SK-N-SH treated with all-trans-retinoic acid at 6 μM for 48 hours (cell line): ENCODE data around the gene CDC42EP1.

Source experiments
- ATAC-seq: fragments of 200-7000 bp; cut with Tn5 transposase; 3 replicates; pipeline ENCODE4 v1.9.1; 2020; ENCODE audit warnings: mild to moderate bottlenecking, moderate library complexity
- ARNTL ChIP-seq: fragments of 450-650 bp; formaldehyde crosslinking; IDR thresholded peaks from 2 replicates; pipeline ENCODE4 v1.5.0; 2020; ENCODE audit warnings: low read depth, mild to moderate bottlenecking, moderate library complexity, borderline replicate concordance
- BACH2 ChIP-seq: fragments of 250-450 bp; sonication (Bioruptor Pico); IDR thresholded peaks from 2 replicates; pipeline ENCODE4 v1.9.0; 2021; ENCODE audit warnings: mild to moderate bottlenecking, borderline replicate concordance
- CREB5 ChIP-seq: fragments of 250-450 bp; sonication (Bioruptor Pico); IDR thresholded peaks from 2 replicates; pipeline ENCODE4 v1.5.1; 2020; ENCODE audit warnings: low read depth, mild to moderate bottlenecking, moderate library complexity
- CSDC2 ChIP-seq: fragments of 250-450 bp; sonication (Bioruptor Pico); IDR thresholded peaks from 2 replicates; pipeline ENCODE4 v1.5.0; 2020; ENCODE audit warnings: mild to moderate bottlenecking, moderate library complexity
- ESRRG ChIP-seq: fragments of 250-450 bp; sonication (Bioruptor Pico); IDR thresholded peaks from 2 replicates; pipeline ENCODE4 v1.6.1; 2021; ENCODE audit warnings: mild to moderate bottlenecking
- GLIS3 ChIP-seq: fragments of 250-450 bp; sonication (Bioruptor Pico); IDR thresholded peaks from 2 replicates; pipeline ENCODE4 v1.5.0; 2020; ENCODE audit warnings: mild to moderate bottlenecking, moderate library complexity
- ISL1 ChIP-seq: fragments of 250-450 bp; sonication (Bioruptor Pico); IDR thresholded peaks from 2 replicates; pipeline ENCODE4 v2.1.2; 2022; ENCODE audit warnings: mild to moderate bottlenecking, moderate library complexity
- OSR1 ChIP-seq: fragments of 250-450 bp; sonication (Bioruptor Pico); IDR thresholded peaks from 2 replicates; pipeline ENCODE4 v1.8.0; 2022; ENCODE audit warnings: moderate library complexity, mild to moderate bottlenecking, inconsistent platforms
- PPARA ChIP-seq: fragments of 250-450 bp; sonication (Bioruptor Pico); IDR thresholded peaks from 2 replicates; pipeline ENCODE4 v1.5.0; 2020; ENCODE audit warnings: mild to moderate bottlenecking, borderline replicate concordance
- RARB ChIP-seq: fragments of 250-450 bp; sonication (Bioruptor Pico); IDR thresholded peaks from 2 replicates; pipeline ENCODE4 v1.8.0; 2021; ENCODE audit warnings: mild to moderate bottlenecking, moderate library complexity
- SNAI2 ChIP-seq: fragments of 250-450 bp; sonication (Bioruptor Pico); IDR thresholded peaks from 2 replicates; pipeline ENCODE4 v1.5.0; 2020; ENCODE audit warnings: mild to moderate bottlenecking, moderate library complexity
- TCF4 ChIP-seq: fragments of 250-450 bp; sonication (Bioruptor Pico); IDR thresholded peaks from 2 replicates; pipeline ENCODE4 v1.8.0; 2021; ENCODE audit warnings: mild to moderate bottlenecking, moderate library complexity, borderline replicate concordance
- TOX ChIP-seq: fragments of 250-450 bp; sonication (Bioruptor Pico); IDR thresholded peaks from 2 replicates; pipeline ENCODE4 v1.8.0; 2021; ENCODE audit warnings: mild to moderate bottlenecking, moderate library complexity, borderline replicate concordance
- ZC3H10 ChIP-seq: fragments of 250-450 bp; sonication (Bioruptor Pico); IDR thresholded peaks from 2 replicates; pipeline ENCODE4 v1.5.1; 2021; ENCODE audit warnings: mild to moderate bottlenecking, moderate library complexity
- ZFP3 ChIP-seq: fragments of 250-450 bp; sonication (Bioruptor Pico); IDR thresholded peaks from 2 replicates; pipeline ENCODE4 v1.5.0; 2020; ENCODE audit warnings: mild to moderate bottlenecking, moderate library complexity
- ZFP30 ChIP-seq: fragments of 450-650 bp; formaldehyde crosslinking; IDR thresholded peaks from 2 replicates; pipeline ENCODE4 v1.5.0; 2022; ENCODE audit warnings: mild to moderate bottlenecking, moderate library complexity
- ZNF565 ChIP-seq: fragments of 450-650 bp; formaldehyde crosslinking; conservative IDR thresholded peaks from 2 replicates; pipeline ENCODE4 v1.5.0; 2020; ENCODE audit warnings: low read depth, mild to moderate bottlenecking, moderate library complexity
- ZNF70 ChIP-seq: fragments of 450-650 bp; formaldehyde crosslinking; IDR thresholded peaks from 2 replicates; pipeline ENCODE4 v1.5.0; 2020; ENCODE audit warnings: mild to moderate bottlenecking, moderate library complexity
- ZNF8 ChIP-seq: fragments of 450-650 bp; formaldehyde crosslinking; IDR thresholded peaks from 2 replicates; pipeline ENCODE4 v1.5.0; 2020; ENCODE audit warnings: mild to moderate bottlenecking, moderate library complexity
- TF ChIP-seq, protein P1 (sequence below): fragments of 250-450 bp; sonication (Bioruptor Pico); IDR thresholded peaks from 2 replicates; pipeline ENCODE4 v1.5.0; 2020; ENCODE audit warnings: mild to moderate bottlenecking, moderate library complexity
- TF ChIP-seq, protein P2 (sequence below): fragments of 250-450 bp; sonication (Bioruptor Pico); IDR thresholded peaks from 2 replicates; pipeline ENCODE4 v1.8.0; 2021; ENCODE audit warnings: low read depth, mild to moderate bottlenecking, moderate library complexity, borderline replicate concordance

CDC42EP1 gene

DNA sequence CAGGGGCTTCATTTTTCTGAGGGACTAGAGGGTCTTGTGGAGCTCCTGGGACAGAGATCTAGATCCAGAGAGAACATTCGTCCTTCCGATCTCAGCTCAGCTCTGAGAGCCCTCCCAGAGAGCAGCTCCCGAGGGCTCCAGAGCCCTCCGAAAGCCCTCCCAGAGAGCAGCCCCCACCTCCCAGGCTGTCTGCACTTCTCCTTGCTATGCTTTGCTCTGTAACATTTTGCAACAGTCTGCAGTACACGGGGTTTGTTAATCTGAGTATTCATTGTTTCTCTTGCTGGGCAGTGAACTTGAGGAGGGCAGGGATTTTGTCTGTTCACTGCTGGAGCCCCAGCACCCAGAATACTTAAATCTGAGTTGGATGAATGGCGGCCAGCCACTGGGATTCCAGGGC, 50.9 kb downstream of the CDC42EP1 start (continued):
- TF ChIP-seq GLIS3 (CRISPR knock-in tag), result no peak

DNA sequence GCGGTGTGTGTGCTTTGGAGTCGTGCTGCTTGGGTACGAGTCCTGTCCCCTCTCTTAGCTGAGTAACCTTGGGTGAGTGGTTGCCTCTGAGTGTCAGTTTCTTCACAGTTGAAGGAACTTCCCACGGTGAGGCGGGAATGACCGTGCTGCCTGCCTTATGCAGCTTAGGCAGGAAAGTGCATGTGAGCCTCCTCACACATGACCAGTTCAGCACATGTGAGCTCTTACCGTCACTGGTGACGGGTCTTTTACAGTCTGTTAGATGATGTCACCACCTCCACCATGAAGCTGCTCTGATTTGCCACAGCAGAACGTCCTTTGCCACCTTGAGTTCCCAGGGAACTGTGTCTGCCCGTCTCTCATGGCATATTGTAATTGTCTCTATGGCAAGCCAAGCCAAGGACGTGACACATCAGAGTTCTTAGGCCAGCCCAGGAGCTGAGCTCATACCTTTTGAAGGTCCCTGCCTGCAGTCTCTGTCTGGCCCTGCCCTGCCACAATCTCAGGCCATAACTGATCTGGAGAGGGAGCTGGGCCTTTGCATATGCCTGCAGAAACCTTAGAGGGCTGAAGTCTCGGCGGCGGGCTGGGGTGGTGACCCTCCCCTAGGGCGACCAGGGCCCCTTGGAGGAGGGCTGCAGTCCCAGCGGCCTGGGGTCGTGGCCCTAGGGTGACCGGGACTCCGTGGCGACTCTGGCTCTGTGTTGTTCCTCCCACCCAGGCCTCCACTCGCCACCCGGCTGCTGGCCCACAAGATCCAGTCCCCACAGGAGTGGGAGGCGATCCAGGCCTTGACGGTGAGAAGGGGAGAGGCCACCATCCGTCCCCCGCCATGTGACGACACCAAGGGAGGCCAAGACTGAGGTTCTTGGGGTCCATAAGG, 56.2 kb downstream of the CDC42EP1 start:
- no peak for ATAC-seq
- TF ChIP-seq TCF4 (CRISPR knock-in tag), result no peak
- no peak for TF ChIP-seq RARB (CRISPR knock-in tag)
- TF ChIP-seq ZFP30, result no peak
- no peak for TF ChIP-seq ISL1 (CRISPR knock-in tag)
- TF ChIP-seq, protein P1, sequence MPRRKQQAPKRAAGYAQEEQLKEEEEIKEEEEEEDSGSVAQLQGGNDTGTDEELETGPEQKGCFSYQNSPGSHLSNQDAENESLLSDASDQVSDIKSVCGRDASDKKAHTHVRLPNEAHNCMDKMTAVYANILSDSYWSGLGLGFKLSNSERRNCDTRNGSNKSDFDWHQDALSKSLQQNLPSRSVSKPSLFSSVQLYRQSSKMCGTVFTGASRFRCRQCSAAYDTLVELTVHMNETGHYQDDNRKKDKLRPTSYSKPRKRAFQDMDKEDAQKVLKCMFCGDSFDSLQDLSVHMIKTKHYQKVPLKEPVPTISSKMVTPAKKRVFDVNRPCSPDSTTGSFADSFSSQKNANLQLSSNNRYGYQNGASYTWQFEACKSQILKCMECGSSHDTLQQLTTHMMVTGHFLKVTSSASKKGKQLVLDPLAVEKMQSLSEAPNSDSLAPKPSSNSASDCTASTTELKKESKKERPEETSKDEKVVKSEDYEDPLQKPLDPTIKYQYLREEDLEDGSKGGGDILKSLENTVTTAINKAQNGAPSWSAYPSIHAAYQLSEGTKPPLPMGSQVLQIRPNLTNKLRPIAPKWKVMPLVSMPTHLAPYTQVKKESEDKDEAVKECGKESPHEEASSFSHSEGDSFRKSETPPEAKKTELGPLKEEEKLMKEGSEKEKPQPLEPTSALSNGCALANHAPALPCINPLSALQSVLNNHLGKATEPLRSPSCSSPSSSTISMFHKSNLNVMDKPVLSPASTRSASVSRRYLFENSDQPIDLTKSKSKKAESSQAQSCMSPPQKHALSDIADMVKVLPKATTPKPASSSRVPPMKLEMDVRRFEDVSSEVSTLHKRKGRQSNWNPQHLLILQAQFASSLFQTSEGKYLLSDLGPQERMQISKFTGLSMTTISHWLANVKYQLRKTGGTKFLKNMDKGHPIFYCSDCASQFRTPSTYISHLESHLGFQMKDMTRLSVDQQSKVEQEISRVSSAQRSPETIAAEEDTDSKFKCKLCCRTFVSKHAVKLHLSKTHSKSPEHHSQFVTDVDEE (CRISPR knock-in tag), result no peak
- no peak for TF ChIP-seq OSR1 (CRISPR knock-in tag)
- no peak for TF ChIP-seq ZNF565
- TF ChIP-seq PPARA (CRISPR knock-in tag), result no peak
- TF ChIP-seq BACH2 (CRISPR knock-in tag), result no peak
- TF ChIP-seq ZC3H10 (CRISPR knock-in tag), result no peak
- TF ChIP-seq TOX (CRISPR knock-in tag), result no peak
- TF ChIP-seq ZNF8 (CRISPR knock-in tag), result no peak
- TF ChIP-seq CSDC2 (CRISPR knock-in tag), result no peak
- no peak for TF ChIP-seq CREB5 (CRISPR knock-in tag)
- TF ChIP-seq, protein P2, sequence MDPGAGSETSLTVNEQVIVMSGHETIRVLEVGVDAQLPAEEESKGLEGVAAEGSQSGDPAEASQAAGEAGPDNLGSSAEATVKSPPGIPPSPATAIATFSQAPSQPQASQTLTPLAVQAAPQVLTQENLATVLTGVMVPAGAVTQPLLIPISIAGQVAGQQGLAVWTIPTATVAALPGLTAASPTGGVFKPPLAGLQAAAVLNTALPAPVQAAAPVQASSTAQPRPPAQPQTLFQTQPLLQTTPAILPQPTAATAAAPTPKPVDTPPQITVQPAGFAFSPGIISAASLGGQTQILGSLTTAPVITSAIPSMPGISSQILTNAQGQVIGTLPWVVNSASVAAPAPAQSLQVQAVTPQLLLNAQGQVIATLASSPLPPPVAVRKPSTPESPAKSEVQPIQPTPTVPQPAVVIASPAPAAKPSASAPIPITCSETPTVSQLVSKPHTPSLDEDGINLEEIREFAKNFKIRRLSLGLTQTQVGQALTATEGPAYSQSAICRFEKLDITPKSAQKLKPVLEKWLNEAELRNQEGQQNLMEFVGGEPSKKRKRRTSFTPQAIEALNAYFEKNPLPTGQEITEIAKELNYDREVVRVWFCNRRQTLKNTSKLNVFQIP (CRISPR knock-in tag), result no peak
- no peak for TF ChIP-seq ARNTL (CRISPR knock-in tag)
- TF ChIP-seq, all 23 proteins: peak for 0

DNA sequence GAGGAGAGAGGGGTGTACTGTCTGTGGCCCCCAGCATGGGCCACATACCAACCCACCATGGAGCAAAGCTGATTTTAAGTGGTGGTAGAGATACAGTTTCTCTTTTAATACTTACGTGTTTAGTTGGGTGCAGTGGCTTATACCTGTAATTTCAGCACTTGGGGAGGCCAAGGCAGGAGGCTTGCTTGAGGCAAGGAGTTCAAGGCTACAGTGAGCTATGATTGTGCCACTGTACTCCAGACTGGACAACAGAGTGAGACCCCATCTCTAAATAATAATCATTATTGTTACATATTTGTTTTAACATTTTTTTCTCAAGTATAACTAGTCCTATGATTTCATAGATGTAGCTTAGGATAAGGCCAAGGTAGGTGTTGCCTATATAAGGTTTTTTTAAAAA, 57.2 kb downstream of the CDC42EP1 start:
- no peak for TF ChIP-seq GLIS3 (CRISPR knock-in tag)
- TF ChIP-seq CREB5 (CRISPR knock-in tag), result no peak
- TF ChIP-seq ZC3H10 (CRISPR knock-in tag), result no peak
- no peak for TF ChIP-seq ZNF565
- no peak for TF ChIP-seq OSR1 (CRISPR knock-in tag)
- ATAC-seq, result no peak

DNA sequence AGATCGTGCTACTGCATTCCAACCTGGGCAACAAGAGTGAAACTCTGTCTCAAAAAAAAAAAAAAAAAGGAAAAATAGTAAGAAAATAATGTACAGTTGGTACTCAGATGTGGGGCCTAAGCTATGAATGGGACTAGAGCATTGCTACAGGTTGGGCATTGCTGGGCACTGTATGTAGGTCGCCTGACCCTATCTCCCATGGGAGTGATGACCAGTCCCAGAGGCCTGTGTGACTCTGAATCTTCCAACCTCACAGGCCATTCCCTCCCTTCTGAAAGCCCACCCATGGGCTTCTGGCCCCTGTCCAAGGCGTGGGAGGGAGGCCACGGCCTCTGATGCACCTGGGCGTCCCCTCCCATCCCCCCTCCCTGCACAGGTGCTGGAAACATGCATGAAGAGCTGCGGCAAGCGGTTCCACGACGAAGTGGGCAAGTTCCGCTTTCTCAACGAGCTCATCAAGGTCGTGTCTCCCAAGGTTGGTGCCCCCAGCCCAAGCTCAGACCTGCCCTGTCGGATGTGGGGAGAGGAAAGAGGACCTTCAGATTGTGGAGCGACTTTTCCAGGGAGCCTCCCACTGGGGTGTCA, 57.9 kb downstream of the CDC42EP1 start:
- no peak for ATAC-seq
- TF ChIP-seq ISL1 (CRISPR knock-in tag) (no peak), CREB5 (CRISPR knock-in tag) (no peak), ARNTL (CRISPR knock-in tag) (no peak), OSR1 (CRISPR knock-in tag) (no peak), ESRRG (CRISPR knock-in tag) (no peak), BACH2 (CRISPR knock-in tag) (no peak), TOX (CRISPR knock-in tag) (no peak), PPARA (CRISPR knock-in tag) (no peak), RARB (CRISPR knock-in tag) (no peak), ZFP3 (CRISPR knock-in tag) (no peak), ZNF8 (CRISPR knock-in tag) (no peak), ZNF565 (no peak), SNAI2 (CRISPR knock-in tag) (no peak), ZNF70 (CRISPR knock-in tag) (no peak)
- TF ChIP-seq, protein P1 (CRISPR knock-in tag), result no peak
- TF ChIP-seq, all 23 proteins: peak for 0
